Activated T-helper 2 cell treated with anti-CD3 and anti-CD28 coated beads, Interferon-gamma antibody, Interleukin-2, Interleukin-4, amounts not matched to agents 10 μg/mL and 5 μg/mL and 100 μg/mL, durations not matched to agents 14 hours and 24 hours and 36 hours (primary cell): Measurements from ENCODE around the gene KCNF1. TPM values are rescaled to one million over a fixed set of nuclear protein-coding genes. Genes with fewer than 3 reads are reported as not detected.

Source experiments
- DNase-seq: peaks from one replicate; pipeline ENCODE4 v3.0.0; 2021; ENCODE audit warnings: low spot score
- H3K27ac Mint-ChIP-seq: one replicate; pipeline ENCODE4 v1.8.0; 2021; ENCODE audit warnings: mixed read lengths
- H3K27me3 Mint-ChIP-seq: one replicate; pipeline ENCODE4 v1.8.0; 2021; ENCODE audit warnings: low read depth, mixed read lengths
- H3K36me3 Mint-ChIP-seq: one replicate; pipeline ENCODE4 v1.8.0; 2021; ENCODE audit warnings: low read depth, mixed read lengths
- H3K4me1 Mint-ChIP-seq: one replicate; pipeline ENCODE4 v1.8.0; 2021; ENCODE audit warnings: low read depth, mixed read lengths
- H3K4me3 Mint-ChIP-seq: one replicate; pipeline ENCODE4 v1.8.0; 2021; ENCODE audit warnings: low read depth, mild to moderate bottlenecking, moderate library complexity, mixed read lengths
- H3K9me3 Mint-ChIP-seq: one replicate; pipeline ENCODE4 v1.8.0; 2021; ENCODE audit warnings: mixed read lengths
- intact Hi-C: fragments of 100-400 bp; cut with micrococcal nuclease; formaldehyde crosslinking; loops from one replicate; pipeline ENCODE4 v1.15.1; 2023
- total RNA-seq: library from RNA; stranded (reverse); gene quantifications from 2 replicates; pipeline ENCODE4 v1.2.3, GENCODE V29; 2022

The KCNF1 gene
- total RNA-seq, 1 donor from 2014 or later: not detected

- Mint-ChIP-seq H3K4me3 (no peak overlapping the region), H3K4me1 (peaks cover 1% of the 10 kb centered on the region), H3K27ac (no peak overlapping the region), H3K9me3 (no peaks in the 10 kb centered on the region), H3K27me3 (peaks cover 8% of the 10 kb centered on the region), H3K36me3 (no peaks in the 10 kb centered on the region)
- DNase-seq: no peak
- intact Hi-C loops: no loop called here
Observed at GRCh38 chr2:10885094-10885860, 26.5 kb upstream of the KCNF1 start.

- no peak overlapping the region for H3K4me3 Mint-ChIP-seq
- no peaks in the 10 kb centered on the region for H3K9me3 Mint-ChIP-seq
- H3K4me1 Mint-ChIP-seq: peaks cover 1% of the 10 kb centered on the region
- no peaks in the 10 kb centered on the region for H3K36me3 Mint-ChIP-seq
- no peak for DNase-seq
- intact Hi-C loops: no loop called here
- H3K27me3 Mint-ChIP-seq: peaks cover 11% of the 10 kb centered on the region
- H3K27ac Mint-ChIP-seq: no peak overlapping the region
Observed at GRCh38 chr2:10887476-10887875, 24.3 kb upstream of the KCNF1 start.

- H3K27me3 Mint-ChIP-seq: peaks cover 11% of the 10 kb centered on the region
- intact Hi-C loops: no loop called here
- no peak overlapping the region for H3K4me3 Mint-ChIP-seq
- DNase-seq: no peak
- H3K36me3 Mint-ChIP-seq: no peaks in the 10 kb centered on the region
- no peaks in the 10 kb centered on the region for H3K4me1 Mint-ChIP-seq
- H3K27ac Mint-ChIP-seq: no peak overlapping the region
- no peaks in the 10 kb centered on the region for H3K9me3 Mint-ChIP-seq
Observed at GRCh38 chr2:10889651-10890215, 22.0 kb upstream of the KCNF1 start.

GRCh38 chr2:10890706-10891270 lies 20.9 kb upstream of the KCNF1 start:
- no peak for DNase-seq
- Mint-ChIP-seq H3K4me3 (no peak overlapping the region), H3K4me1 (no peaks in the 10 kb centered on the region), H3K27ac (no peak overlapping the region), H3K36me3 (no peaks in the 10 kb centered on the region), H3K27me3 (peaks cover 13% of the 10 kb centered on the region), H3K9me3 (no peaks in the 10 kb centered on the region)
- intact Hi-C loops: no loop called here

- intact Hi-C loops: no loop called here
- H3K36me3 Mint-ChIP-seq: no peaks in the 10 kb centered on the region
- no peak overlapping the region for H3K4me3 Mint-ChIP-seq
- DNase-seq: no peak
- no peaks in the 10 kb centered on the region for H3K9me3 Mint-ChIP-seq
- H3K27me3 Mint-ChIP-seq: peaks cover 13% of the 10 kb centered on the region
- H3K27ac Mint-ChIP-seq: no peak overlapping the region
- H3K4me1 Mint-ChIP-seq: no peaks in the 10 kb centered on the region
Observed at GRCh38 chr2:10891390-10891789, 20.3 kb upstream of the KCNF1 start.

- Mint-ChIP-seq H3K9me3 (no peaks in the 10 kb centered on the region), H3K27ac (no peak overlapping the region), H3K4me1 (no peaks in the 10 kb centered on the region), H3K36me3 (no peaks in the 10 kb centered on the region), H3K27me3 (peaks cover 13% of the 10 kb centered on the region), H3K4me3 (no peak overlapping the region)
- no peak for DNase-seq
- intact Hi-C loops: no loop called here
Observed at GRCh38 chr2:10891848-10892247, 19.9 kb upstream of the KCNF1 start.

- Mint-ChIP-seq H3K4me3 (no peak overlapping the region), H3K27ac (no peak overlapping the region), H3K36me3 (no peaks in the 10 kb centered on the region), H3K9me3 (no peaks in the 10 kb centered on the region), H3K4me1 (no peaks in the 10 kb centered on the region), H3K27me3 (peaks cover 16% of the 10 kb centered on the region)
- DNase-seq: no peak
- intact Hi-C loops: no loop called here
Observed at GRCh38 chr2:10892316-10892715, 19.4 kb upstream of the KCNF1 start.

GRCh38 chr2:10892796-10893350 lies 18.9 kb upstream of the KCNF1 start:
- H3K36me3 Mint-ChIP-seq: no peaks in the 10 kb centered on the region
- no peak overlapping the region for H3K4me3 Mint-ChIP-seq
- intact Hi-C loops: no loop called here
- no peak for DNase-seq
- H3K9me3 Mint-ChIP-seq: no peaks in the 10 kb centered on the region
- H3K27me3 Mint-ChIP-seq: peaks cover 16% of the 10 kb centered on the region
- H3K27ac Mint-ChIP-seq: no peak overlapping the region
- H3K4me1 Mint-ChIP-seq: no peaks in the 10 kb centered on the region

GRCh38 chr2:10894264-10894935 lies 17.3 kb upstream of the KCNF1 start:
- Mint-ChIP-seq H3K27me3 (peaks cover 13% of the 10 kb centered on the region), H3K9me3 (no peaks in the 10 kb centered on the region), H3K36me3 (no peaks in the 10 kb centered on the region), H3K4me1 (no peaks in the 10 kb centered on the region), H3K27ac (no peak overlapping the region), H3K4me3 (no peak overlapping the region)
- intact Hi-C loops: no loop called here
- no peak for DNase-seq

- DNase-seq: no peak
- Mint-ChIP-seq H3K27me3 (peaks cover 15% of the 10 kb centered on the region), H3K36me3 (no peaks in the 10 kb centered on the region), H3K27ac (no peak overlapping the region), H3K4me1 (no peaks in the 10 kb centered on the region), H3K4me3 (no peak overlapping the region), H3K9me3 (no peaks in the 10 kb centered on the region)
- intact Hi-C loops: no loop called here
Observed at GRCh38 chr2:10895231-10895630, 16.5 kb upstream of the KCNF1 start.

GRCh38 chr2:10897956-10898355 lies 13.8 kb upstream of the KCNF1 start:
- H3K27me3 Mint-ChIP-seq: peaks cover 12% of the 10 kb centered on the region
- no peak overlapping the region for H3K27ac Mint-ChIP-seq
- H3K36me3 Mint-ChIP-seq: no peaks in the 10 kb centered on the region
- H3K4me3 Mint-ChIP-seq: no peak overlapping the region
- no peaks in the 10 kb centered on the region for H3K9me3 Mint-ChIP-seq
- intact Hi-C loops: no loop called here
- no peaks in the 10 kb centered on the region for H3K4me1 Mint-ChIP-seq
- DNase-seq: no peak

- Mint-ChIP-seq H3K27me3 (peaks cover 9% of the 10 kb centered on the region), H3K27ac (no peak overlapping the region), H3K4me1 (no peaks in the 10 kb centered on the region), H3K36me3 (no peaks in the 10 kb centered on the region), H3K4me3 (no peak overlapping the region), H3K9me3 (no peaks in the 10 kb centered on the region)
- DNase-seq: no peak
- intact Hi-C loops: no loop called here
Observed at GRCh38 chr2:10900216-10901109, 11.3 kb upstream of the KCNF1 start.
